RKO (cell line): ENCODE results near the gene AGRN.
"Not testable (repeated sequence)": the region's sequence is repeated elsewhere in the genome, so short reads cannot be mapped to it uniquely, and the experiment has no call there.

Experiments
- DNase-seq: peaks from one replicate; pipeline ENCODE4 v3.0.0-alpha.2; 2016; ENCODE audit warnings: low spot score

The AGRN gene

GRCh38 chr1:1053682-1054081, 33.8 kb downstream of the AGRN start:
- DNase-seq, result no peak

DNA sequence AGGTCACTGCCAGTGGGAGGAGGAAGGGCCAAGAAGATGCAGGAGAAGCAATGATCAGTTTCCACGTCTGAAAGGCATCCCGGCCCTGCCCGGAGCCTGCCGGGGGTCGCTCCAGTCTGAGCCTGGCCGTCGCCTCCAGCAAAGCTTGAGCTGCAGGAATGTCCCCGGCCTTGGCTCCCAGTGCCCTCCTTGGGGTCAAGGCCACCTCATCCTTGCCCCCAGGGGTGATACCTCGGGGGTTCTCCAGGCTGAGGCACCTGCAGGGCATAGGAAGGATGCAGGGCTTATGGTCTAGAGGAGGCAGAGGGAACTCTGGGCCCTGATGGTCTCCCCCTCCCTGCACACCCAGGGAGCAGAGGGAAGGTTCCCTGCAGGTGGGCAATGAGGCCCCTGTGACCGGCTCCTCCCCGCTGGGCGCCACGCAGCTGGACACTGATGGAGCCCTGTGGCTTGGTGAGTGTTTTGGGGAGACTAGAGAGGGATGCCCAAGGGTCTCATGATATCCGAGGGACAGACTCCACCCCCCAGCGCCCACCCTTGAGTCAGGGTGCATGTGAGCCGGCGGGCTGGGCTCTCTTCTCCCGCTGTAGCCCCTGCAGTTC, 34.3 kb downstream of the AGRN start:
- DNase-seq, result no peak

GRCh38 chr1:1054971-1055370, 35.1 kb downstream of the AGRN start:
- DNase-seq, result no peak

DNA sequence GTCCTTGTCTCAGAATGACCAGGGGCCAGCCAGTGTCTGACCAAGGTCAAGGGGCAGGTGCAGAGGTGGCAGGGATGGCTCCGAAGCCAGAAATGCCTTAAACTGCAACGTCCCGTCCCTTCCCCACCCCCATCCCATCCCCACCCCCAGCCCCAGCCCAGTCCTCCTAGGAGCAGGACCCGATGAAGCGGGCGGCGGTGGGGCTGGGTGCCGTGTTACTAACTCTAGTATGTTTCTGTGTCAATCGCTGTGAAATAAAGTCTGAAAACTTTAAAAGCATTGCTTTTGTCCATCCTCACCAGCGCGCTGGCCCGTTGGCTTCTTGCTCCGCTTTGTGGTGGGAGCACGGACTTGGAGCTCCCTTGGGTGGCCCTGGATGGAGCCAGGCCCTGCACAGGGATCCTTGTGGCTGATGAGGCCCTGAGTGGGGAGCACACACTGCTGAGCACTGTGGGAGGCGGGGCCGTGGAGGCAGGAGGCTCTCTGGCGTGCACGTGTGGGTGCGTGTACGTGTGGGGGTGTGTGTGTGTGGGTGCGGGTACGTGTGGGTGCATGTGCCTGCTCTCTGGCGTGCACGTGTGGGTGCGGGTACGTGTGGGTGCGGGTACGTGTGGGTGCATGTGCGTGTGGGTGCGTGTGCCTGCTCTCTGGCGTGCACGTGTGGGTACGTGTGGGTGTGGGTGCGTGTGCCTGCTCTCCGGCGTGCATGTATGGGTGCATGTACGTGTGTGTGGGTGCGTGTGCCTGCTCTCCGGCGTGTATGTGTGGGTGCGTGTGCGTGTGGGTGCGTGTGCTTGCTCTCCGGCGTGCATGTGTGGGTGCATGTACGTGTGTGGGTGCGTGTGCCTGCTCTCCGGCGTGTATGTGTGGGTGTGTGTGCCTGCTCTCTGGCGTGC, 36.2 kb downstream of the AGRN start:
- no peak for DNase-seq

DNA sequence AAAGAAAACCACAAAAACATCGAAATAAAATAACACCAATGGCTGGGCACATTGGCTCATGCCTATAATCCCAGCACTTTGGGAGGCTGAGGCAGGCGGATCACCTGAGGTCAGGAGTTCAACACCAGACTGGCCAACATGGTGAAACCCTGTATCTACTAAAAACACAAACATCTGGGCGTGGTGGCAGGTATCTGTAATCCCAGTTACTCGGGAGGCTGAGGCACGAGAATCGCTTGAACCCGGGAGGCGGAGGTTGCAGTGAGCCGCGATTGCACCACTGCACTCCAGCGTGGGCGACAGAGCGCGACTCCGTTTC, 37.8 kb downstream of the AGRN start:
- not testable (repeated sequence) for DNase-seq

- DNase-seq, result no peak
These were observed 38.4 kb downstream of the AGRN start for GRCh38 chr1:1058088-1058905.

- peak; percentile 57 for DNase-seq
These were observed 39.1 kb downstream of the AGRN start for GRCh38 chr1:1058921-1059493.

GRCh38 chr1:1059494-1060280, 39.8 kb downstream of the AGRN start:
- peak; percentile 84 for DNase-seq

DNA sequence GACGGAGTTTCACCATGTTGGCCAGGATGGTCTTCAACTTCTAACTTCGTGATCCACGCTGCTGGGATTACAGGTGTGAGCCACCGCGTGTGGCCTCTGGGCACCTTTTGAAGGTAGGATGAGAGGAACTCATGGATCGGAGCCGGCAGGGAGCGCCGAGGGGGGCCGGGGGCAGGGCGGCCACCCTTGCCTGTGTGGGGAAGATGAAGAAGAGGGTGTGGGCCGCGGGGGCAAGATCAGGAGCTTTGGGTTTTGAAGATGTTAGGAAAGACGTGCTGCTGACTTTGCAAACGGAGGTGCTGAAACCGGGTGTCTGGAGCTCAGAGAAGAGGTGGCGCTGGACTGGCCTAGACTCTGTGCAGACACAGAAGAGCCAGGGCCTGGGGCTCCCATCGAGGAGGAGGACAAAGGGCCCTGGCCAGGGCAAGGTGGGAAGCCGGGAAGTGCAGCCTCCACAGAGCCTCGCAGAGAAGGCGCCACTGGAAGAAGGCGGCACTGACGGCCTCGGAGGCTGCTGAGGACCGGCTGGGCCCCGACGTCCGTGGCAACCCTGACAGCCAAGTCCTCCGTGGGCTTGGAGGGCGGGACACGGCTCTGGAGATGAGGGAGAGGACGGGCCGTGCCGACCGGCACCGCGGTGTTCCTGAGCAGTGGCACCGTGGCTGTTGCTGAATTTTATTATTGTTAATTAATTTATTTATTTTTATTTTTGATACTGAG, 40.5 kb downstream of the AGRN start:
- no peak for DNase-seq

DNA sequence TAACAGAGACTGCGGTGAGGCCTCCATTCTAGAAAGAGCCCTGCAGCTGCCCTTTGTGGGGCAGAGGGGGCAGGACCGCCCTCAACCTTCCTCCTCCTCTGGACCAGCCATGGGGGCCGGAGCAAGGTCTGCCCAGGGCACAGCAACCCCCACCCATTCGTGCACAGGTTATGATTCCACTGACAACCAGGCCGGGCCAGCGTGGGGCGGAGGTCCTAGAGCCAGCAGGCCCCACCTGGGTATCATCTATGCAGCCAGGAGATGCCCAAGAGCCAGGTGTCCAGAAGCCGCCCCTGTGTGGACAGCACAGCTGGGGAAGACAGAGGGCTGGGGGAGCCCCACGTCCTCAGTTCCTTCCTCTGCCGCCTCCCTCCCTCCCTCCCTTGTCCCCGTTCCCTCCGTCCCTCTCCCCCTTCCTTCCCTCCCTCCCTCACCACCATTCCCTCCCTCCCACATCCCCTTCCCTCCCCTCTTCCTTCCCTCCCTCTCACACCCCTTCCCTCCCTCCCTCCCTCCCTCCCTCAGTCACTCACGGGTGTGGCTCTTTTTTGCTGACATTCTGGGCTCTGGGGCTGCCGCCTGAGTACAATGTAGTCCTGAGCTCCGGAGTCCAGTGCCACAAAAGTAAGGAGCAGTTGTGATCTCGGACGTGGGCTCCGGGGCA, 41.9 kb downstream of the AGRN start:
- DNase-seq, result no peak

- DNase-seq, result no peak
These were observed 42.6 kb downstream of the AGRN start for GRCh38 chr1:1062348-1063163.

DNA sequence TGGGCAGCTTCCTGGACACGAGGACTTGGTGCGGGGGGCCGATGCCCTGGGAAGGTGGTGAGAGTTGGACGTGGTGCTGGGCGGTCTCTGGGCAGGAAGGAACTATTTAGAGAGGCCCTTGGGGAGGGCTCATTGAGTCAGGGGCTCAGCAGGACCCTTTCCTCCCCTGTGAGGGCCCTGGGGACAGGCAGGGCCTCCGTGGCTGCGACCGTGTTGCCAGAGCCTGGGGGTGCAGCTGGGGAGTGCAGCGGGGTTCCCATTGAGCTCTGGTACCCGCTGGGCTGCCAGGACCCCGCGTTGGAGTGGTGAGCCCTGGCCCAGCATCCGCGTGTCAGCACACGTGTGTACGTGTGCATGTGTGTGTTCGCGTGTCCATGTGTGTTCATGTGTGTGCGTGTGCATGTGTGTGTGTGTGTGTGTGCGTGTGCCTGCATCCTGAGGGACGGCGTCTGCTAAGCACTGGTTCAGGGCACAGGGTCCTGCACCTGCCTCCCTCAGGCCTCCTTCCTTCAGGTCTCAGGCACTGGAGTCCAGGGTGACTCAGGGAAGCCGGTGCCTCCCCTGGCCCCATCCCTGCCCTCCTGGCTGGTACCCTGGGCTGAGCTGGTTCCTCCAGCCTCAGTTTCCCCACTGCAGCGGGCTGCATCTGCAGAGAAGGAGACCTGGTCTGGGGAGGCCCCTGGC, 43.5 kb downstream of the AGRN start:
- no peak for DNase-seq

GRCh38 chr1:1063945-1064831, 44.3 kb downstream of the AGRN start:
- peak; percentile 90 for DNase-seq

- DNase-seq, result no peak
These were observed 45.5 kb downstream of the AGRN start for GRCh38 chr1:1065265-1065939.

DNA sequence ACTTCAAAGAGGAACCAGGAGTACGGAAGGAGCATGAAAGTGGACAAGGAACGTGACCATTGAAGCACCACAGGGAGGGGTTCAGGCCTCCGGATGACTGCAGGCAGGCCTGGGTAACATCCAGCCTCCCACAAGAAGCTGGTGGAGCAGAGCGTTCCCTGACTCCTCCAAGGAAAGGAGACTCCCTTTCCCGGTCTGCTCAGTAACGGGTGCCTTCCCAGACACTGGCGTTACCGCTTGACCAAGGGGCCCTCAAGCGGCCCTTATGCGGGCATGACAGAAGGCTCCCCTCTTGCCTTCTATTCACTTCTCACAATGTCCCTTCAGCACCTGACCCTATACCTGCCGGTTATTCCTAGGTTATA, 46.0 kb downstream of the AGRN start:
- DNase-seq, result not testable (repeated sequence)

- no peak for DNase-seq
These were observed 46.7 kb downstream of the AGRN start for GRCh38 chr1:1066403-1067283.
